Measurements from ENCODE around the gene EEF1AKMT2.
"Not testable (repeated sequence)": the region's sequence is repeated elsewhere in the genome, so short reads cannot be mapped to it uniquely, and the experiment has no call there.

Gene EEF1AKMT2

GRCh38 chr10:124791547-124792348 lies at the start of gene EEF1AKMT2:
EEF1AKMT2 (minus strand) TSS chr10:124791887; CDS start chr10:124791833, 54 bp downstream.
- DNase-seq, result peak; percentile 80 to 81

GRCh38 chr10:124837687-124838086 lies 46.0 kb upstream of the EEF1AKMT2 start:
- no peak for DNase-seq

GRCh38 chr10:124831116-124831515 lies 39.4 kb upstream of the EEF1AKMT2 start:
- DNase-seq, result no peak

- no peak for DNase-seq
These were observed 38.8 kb upstream of the EEF1AKMT2 start for GRCh38 chr10:124830445-124830844.

- DNase-seq, result no peak
These were observed 37.9 kb upstream of the EEF1AKMT2 start for GRCh38 chr10:124829447-124830115.

- no peak for DNase-seq
These were observed 35.8 kb upstream of the EEF1AKMT2 start for GRCh38 chr10:124827474-124827873.

GRCh38 chr10:124826262-124826661 lies 34.6 kb upstream of the EEF1AKMT2 start:
- DNase-seq, result no peak

GRCh38 chr10:124825702-124826101 lies 34.0 kb upstream of the EEF1AKMT2 start:
- no peak for DNase-seq

GRCh38 chr10:124824932-124825331 lies 33.2 kb upstream of the EEF1AKMT2 start:
- DNase-seq, result not testable (repeated sequence)

- no peak for DNase-seq
These were observed 32.8 kb upstream of the EEF1AKMT2 start for GRCh38 chr10:124824507-124824906.

GRCh38 chr10:124821520-124821919 lies 29.8 kb upstream of the EEF1AKMT2 start:
- DNase-seq, result no peak

GRCh38 chr10:124820121-124820520 lies 28.4 kb upstream of the EEF1AKMT2 start:
- DNase-seq, result no peak

- no peak for DNase-seq
These were observed 10.6 kb upstream of the EEF1AKMT2 start for GRCh38 chr10:124802313-124802675.

GRCh38 chr10:124799211-124799610 lies 7.5 kb upstream of the EEF1AKMT2 start:
- no peak for DNase-seq

- DNase-seq, result no peak
These were observed 7.1 kb upstream of the EEF1AKMT2 start for GRCh38 chr10:124798781-124799180.

- DNase-seq, result no peak
These were observed 6.7 kb upstream of the EEF1AKMT2 start for GRCh38 chr10:124798364-124798763.

GRCh38 chr10:124792998-124793352 lies 1.3 kb upstream of the EEF1AKMT2 start:
- DNase-seq, result no peak

GRCh38 chr10:124782900-124783299 lies 8.8 kb downstream of the EEF1AKMT2 start:
- DNase-seq, result not testable (repeated sequence)

GRCh38 chr10:124768791-124769190 lies 22.9 kb downstream of the EEF1AKMT2 start:
- DNase-seq, result no peak

GRCh38 chr10:124765256-124765655 lies 26.4 kb downstream of the EEF1AKMT2 start:
- DNase-seq, result no peak

- no peak for DNase-seq
These were observed 28.4 kb downstream of the EEF1AKMT2 start for GRCh38 chr10:124763267-124763666.

- DNase-seq, result no peak
These were observed 29.4 kb downstream of the EEF1AKMT2 start for GRCh38 chr10:124762281-124762680.

GRCh38 chr10:124756156-124756903 lies 35.4 kb downstream of the EEF1AKMT2 start:
- DNase-seq, result no peak

- DNase-seq, result no peak
These were observed 36.1 kb downstream of the EEF1AKMT2 start for GRCh38 chr10:124755581-124755980.
